ENCODE results near the gene POFUT2.

Gene POFUT2

DNA sequence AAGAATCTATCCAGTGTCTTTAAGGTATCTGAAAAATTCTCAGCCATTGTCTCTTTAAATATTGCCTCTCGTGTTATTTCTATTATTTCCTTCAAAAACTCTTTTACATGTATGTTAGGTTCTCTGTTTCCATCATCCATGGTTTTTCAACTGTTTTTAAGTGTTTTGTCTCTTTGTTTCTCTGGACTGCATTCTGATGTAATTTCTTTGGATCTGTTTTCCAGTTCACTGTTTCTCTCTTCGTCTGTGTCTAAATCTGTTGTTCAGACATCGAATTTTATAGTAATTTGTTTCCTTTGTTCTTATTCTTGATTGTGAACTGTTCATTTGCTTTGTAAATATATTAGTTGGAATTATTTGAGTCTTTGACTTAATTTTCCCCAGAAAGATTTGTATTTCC lies 44.1 kb downstream of the POFUT2 start:
- H3K27me3 ChIP-seq (ENCODE audit: control insufficient read depth, insufficient read depth, low read length) = no peaks in the 10 kb centered on the region
- H3K9ac ChIP-seq (ENCODE audit: low read length) = no peak overlapping the region
- H3K27ac ChIP-seq (ENCODE audit: low read length) = no peak overlapping the region
- peaks cover 11% of the 10 kb centered on the region for H3K9me3 ChIP-seq (ENCODE audit: control insufficient read depth, low read depth, low read length)
- H3K4me3 ChIP-seq (ENCODE audit: low read length) = no peak overlapping the region
- no peaks in the 10 kb centered on the region for H3K36me3 ChIP-seq (ENCODE audit: control insufficient read depth, low read depth, low read length)
- no peaks in the 10 kb centered on the region for H3K4me1 ChIP-seq (ENCODE audit: control insufficient read depth, low read depth, low read length)

DNA sequence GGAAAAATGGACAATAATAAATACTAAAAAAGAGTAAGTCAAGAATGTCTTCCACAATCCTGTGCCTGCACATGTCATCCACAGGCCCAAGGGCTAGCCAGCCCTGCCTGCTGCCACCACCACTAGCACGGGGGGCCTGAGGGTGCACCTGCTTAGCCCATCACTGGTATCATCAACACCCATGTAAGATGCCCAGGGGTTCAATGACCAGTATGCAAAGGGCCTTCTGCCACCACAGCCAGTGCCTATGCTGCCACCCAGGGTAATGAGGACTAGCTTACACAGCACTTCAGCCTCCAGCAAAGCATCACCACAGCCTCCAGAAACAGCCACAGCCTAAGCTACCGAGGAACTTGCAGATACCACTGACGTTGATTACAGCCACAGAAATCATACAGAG lies 46.3 kb downstream of the POFUT2 start:
- Histone ChIP-seq H3K27me3 (ENCODE audit: control insufficient read depth, insufficient read depth, low read length) (no peaks in the 10 kb centered on the region), H3K9me3 (ENCODE audit: control insufficient read depth, low read depth, low read length) (peaks cover 11% of the 10 kb centered on the region), H3K4me3 (ENCODE audit: low read length) (no peak overlapping the region), H3K27ac (ENCODE audit: low read length) (no peak overlapping the region), H3K9ac (ENCODE audit: low read length) (no peak overlapping the region), H3K4me1 (ENCODE audit: control insufficient read depth, low read depth, low read length) (no peaks in the 10 kb centered on the region), H3K36me3 (ENCODE audit: control insufficient read depth, low read depth, low read length) (no peaks in the 10 kb centered on the region)

DNA sequence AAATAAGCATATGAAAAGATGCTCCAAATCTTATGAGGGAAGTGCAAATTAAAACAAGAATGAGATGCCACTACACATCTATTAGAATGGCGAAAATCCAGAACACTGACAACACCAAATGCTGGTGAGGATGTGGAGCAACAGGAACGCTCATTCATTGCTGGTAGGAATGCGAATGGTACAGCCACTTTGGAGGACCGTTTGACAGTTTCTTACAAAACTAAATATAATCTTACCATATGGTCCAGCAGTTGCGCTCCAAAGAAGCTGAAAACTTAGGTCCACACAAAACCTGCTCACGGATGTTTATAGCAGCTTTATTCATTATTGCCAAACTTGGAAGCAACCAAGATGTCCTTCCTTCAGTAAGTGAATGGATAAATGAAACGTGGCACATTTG lies 50.3 kb downstream of the POFUT2 start:
- no peaks in the 10 kb centered on the region for H3K36me3 ChIP-seq (ENCODE audit: control insufficient read depth, low read depth, low read length)

DNA sequence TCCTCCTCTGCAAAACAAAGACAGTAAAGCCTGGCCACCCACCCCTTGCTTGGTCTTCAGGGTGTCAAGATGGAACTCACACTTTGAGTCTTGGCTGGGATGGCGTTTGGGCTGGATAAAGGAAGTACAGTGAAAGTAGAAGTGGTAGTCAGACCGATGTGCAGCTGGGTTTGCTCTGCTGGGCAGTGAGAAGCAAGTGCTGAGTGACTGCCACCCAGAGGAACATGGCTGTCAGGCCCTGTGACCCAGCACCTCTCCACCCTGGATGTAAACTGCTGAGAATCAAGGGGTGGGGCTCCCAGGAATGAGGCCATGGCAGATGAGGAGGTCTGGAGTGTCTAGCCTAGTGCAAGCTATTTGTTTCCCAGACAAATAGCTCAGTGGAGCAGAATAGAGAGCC lies 51.2 kb downstream of the POFUT2 start:
- H3K27ac ChIP-seq (ENCODE audit: low read length) = no peak overlapping the region
- H3K9ac ChIP-seq (ENCODE audit: low read length) = no peak overlapping the region
- H3K4me3 ChIP-seq (ENCODE audit: low read length) = no peak overlapping the region
- H3K27me3 ChIP-seq (ENCODE audit: control insufficient read depth, insufficient read depth, low read length) = no peaks in the 10 kb centered on the region
- no peaks in the 10 kb centered on the region for H3K9me3 ChIP-seq (ENCODE audit: control insufficient read depth, low read depth, low read length)
- H3K36me3 ChIP-seq (ENCODE audit: control insufficient read depth, low read depth, low read length) = no peaks in the 10 kb centered on the region
- no peaks in the 10 kb centered on the region for H3K4me1 ChIP-seq (ENCODE audit: control insufficient read depth, low read depth, low read length)

More for the DNA sequence above, 50.3 kb downstream of the POFUT2 start:
- no peak overlapping the region for H3K27ac ChIP-seq (ENCODE audit: low read length)
- no peaks in the 10 kb centered on the region for H3K27me3 ChIP-seq (ENCODE audit: control insufficient read depth, insufficient read depth, low read length)
- H3K9ac ChIP-seq (ENCODE audit: low read length) = no peak overlapping the region
- no peak overlapping the region for H3K4me3 ChIP-seq (ENCODE audit: low read length)
- H3K9me3 ChIP-seq (ENCODE audit: control insufficient read depth, low read depth, low read length) = no peaks in the 10 kb centered on the region
- H3K4me1 ChIP-seq (ENCODE audit: control insufficient read depth, low read depth, low read length) = no peaks in the 10 kb centered on the region

DNA sequence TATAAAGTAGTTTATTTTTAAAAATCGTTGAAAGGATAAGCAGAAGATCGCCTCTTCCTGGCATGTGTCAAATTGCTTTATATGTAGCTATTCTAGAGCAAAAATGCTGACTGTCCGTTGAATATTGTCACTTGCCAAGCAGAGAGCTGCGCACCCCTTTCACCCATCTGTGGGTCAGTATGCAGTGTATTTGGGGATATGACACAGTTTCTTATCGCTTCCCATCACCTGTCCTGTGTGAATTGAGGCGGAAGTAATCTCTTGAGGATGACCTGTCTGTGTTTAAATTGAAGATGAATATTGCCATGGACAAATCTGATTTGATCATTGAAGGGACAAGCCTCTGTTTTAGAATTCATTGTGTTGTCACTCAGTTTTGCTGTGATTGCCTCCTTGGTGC lies 52.2 kb downstream of the POFUT2 start:
- no peaks in the 10 kb centered on the region for H3K4me1 ChIP-seq (ENCODE audit: control insufficient read depth, low read depth, low read length)
- no peak overlapping the region for H3K9ac ChIP-seq (ENCODE audit: low read length)
- no peak overlapping the region for H3K4me3 ChIP-seq (ENCODE audit: low read length)
- no peaks in the 10 kb centered on the region for H3K36me3 ChIP-seq (ENCODE audit: control insufficient read depth, low read depth, low read length)
- H3K27me3 ChIP-seq (ENCODE audit: control insufficient read depth, insufficient read depth, low read length) = no peaks in the 10 kb centered on the region
- H3K27ac ChIP-seq (ENCODE audit: low read length) = no peak overlapping the region
- H3K9me3 ChIP-seq (ENCODE audit: control insufficient read depth, low read depth, low read length) = no peaks in the 10 kb centered on the region

DNA sequence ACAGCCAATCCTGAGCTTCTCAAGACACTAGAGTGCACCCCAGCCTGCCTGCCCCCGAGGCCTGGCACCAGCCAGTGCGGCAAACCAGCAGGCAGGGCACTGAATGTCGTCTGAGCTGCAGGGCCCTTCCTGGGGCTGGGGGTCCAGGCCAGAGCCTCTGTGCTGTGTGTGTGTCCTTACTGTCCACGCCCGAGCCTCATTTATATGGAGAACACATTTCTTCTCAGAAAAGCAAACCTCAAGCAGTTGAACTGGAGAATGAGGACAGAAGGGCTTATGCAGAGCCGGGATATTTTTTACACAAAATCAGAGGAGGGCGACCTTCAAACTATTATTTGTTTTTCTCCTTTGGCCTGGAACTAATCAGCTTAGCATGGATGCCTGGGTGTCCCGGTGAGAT lies 52.7 kb downstream of the POFUT2 start:
- Histone ChIP-seq H3K4me1 (ENCODE audit: control insufficient read depth, low read depth, low read length) (no peaks in the 10 kb centered on the region), H3K4me3 (ENCODE audit: low read length) (no peak overlapping the region), H3K9me3 (ENCODE audit: control insufficient read depth, low read depth, low read length) (no peaks in the 10 kb centered on the region), H3K27me3 (ENCODE audit: control insufficient read depth, insufficient read depth, low read length) (no peaks in the 10 kb centered on the region), H3K27ac (ENCODE audit: low read length) (no peak overlapping the region), H3K9ac (ENCODE audit: low read length) (no peak overlapping the region), H3K36me3 (ENCODE audit: control insufficient read depth, low read depth, low read length) (no peaks in the 10 kb centered on the region)

DNA sequence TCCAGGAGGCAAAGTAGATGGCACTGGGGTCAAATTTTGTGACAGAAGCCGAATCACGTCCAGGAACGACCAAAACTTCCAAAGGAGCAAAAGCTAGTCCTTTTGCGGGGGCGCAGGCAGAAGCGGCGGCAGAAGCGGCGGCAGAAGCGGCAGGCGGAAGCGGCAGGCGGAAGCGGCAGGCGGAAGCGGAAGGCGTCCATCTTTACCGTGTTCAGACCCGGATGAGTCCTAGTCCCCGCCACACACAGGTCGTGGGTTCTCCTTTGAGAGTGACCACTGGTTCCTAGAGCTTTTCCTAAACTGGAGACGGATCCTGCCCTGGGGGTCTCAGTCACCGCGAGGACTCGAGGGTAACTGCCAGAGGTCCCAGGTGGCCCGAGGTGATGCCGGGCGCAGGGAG lies 53.6 kb downstream of the POFUT2 start:
- Histone ChIP-seq H3K9me3 (ENCODE audit: control insufficient read depth, low read depth, low read length) (no peaks in the 10 kb centered on the region), H3K27me3 (ENCODE audit: control insufficient read depth, insufficient read depth, low read length) (no peaks in the 10 kb centered on the region), H3K4me1 (ENCODE audit: control insufficient read depth, low read depth, low read length) (no peaks in the 10 kb centered on the region), H3K4me3 (ENCODE audit: low read length) (no peak overlapping the region), H3K36me3 (ENCODE audit: control insufficient read depth, low read depth, low read length) (no peaks in the 10 kb centered on the region), H3K9ac (ENCODE audit: low read length) (no peak overlapping the region), H3K27ac (ENCODE audit: low read length) (no peak overlapping the region)

DNA sequence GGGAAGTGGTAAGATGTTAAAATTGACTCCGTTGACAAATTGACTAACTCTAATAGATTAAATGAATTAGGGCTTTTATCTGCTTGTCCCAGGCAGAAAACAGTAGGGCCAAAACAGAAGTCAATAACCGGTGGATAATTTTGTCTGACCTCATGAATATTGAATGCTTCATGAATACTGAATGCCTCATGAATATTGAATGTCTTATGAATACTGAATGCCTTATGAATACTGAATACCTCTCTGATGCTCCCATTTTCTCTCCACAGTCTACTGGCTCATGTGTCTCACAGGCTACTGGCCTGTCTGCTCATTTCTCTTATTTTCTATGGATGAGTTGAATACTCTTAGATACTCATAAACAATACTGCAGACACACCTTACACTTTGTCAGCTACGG lies 56.0 kb downstream of the POFUT2 start:
- Histone ChIP-seq H3K27ac (ENCODE audit: low read length) (no peak overlapping the region), H3K4me3 (ENCODE audit: low read length) (no peak overlapping the region), H3K4me1 (ENCODE audit: control insufficient read depth, low read depth, low read length) (peaks cover 1% of the 10 kb centered on the region), H3K27me3 (ENCODE audit: control insufficient read depth, insufficient read depth, low read length) (no peaks in the 10 kb centered on the region), H3K36me3 (ENCODE audit: control insufficient read depth, low read depth, low read length) (no peaks in the 10 kb centered on the region), H3K9ac (ENCODE audit: low read length) (no peak overlapping the region), H3K9me3 (ENCODE audit: control insufficient read depth, low read depth, low read length) (no peaks in the 10 kb centered on the region)

DNA sequence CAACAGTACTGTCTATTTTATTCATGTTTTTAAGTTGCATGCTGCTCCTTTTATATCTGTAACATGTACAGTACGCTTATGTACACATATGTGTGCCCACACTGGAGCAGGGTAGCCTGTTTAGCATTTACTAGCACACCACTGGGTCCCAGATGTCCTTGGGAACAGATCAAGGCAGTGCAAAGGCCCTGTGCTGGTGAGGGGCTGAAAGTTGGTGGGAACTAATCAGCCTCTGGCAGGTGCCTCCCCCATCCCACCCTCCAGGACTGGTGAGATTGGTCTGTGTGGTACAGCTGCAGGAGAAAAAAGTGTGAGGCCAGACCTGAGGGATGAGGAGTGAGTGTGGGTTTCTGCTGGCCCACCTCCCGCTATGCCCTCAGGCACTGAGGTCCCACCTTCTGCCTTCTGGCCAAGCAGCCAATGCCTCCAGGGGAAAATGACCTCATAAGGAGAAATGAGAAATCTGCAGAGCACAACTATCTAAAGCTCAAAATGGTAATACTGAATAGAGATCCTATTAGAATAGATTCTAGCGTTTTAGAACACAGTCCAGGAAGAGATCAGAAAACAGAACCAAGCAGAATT lies 58.9 kb downstream of the POFUT2 start:
- no peak overlapping the region for H3K9ac ChIP-seq (ENCODE audit: low read length)
- H3K9me3 ChIP-seq (ENCODE audit: control insufficient read depth, low read depth, low read length) = no peaks in the 10 kb centered on the region
- no peak overlapping the region for H3K4me3 ChIP-seq (ENCODE audit: low read length)
- no peaks in the 10 kb centered on the region for H3K36me3 ChIP-seq (ENCODE audit: control insufficient read depth, low read depth, low read length)
- H3K27ac ChIP-seq (ENCODE audit: low read length) = no peak overlapping the region
- no peaks in the 10 kb centered on the region for H3K27me3 ChIP-seq (ENCODE audit: control insufficient read depth, insufficient read depth, low read length)
- H3K4me1 ChIP-seq (ENCODE audit: control insufficient read depth, low read depth, low read length) = peaks cover 5% of the 10 kb centered on the region

DNA sequence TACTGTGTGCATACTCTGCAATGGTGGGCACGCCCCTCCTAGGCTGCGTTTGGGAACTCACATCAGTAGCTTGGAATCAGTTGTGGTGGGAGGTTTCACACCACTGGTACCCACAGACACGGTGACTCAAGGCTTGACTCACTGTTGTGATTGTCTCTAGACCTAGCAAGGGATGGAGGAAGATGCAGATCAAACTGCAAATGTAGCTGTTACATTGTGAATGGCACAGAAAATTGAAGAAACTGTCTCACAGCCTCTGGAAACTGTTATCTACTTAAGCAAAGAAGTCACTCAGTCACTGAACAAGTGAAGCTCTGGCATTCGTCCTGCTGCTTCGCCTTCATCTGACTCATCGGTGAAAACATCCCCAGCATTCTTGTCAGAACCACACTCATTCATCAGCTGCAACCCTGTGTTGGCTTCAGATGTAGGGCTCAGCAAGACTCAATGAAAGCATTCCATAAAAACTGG lies 59.5 kb downstream of the POFUT2 start:
- H3K36me3 ChIP-seq (ENCODE audit: control insufficient read depth, low read depth, low read length) = no peaks in the 10 kb centered on the region
- H3K27me3 ChIP-seq (ENCODE audit: control insufficient read depth, insufficient read depth, low read length) = no peaks in the 10 kb centered on the region
- H3K9ac ChIP-seq (ENCODE audit: low read length) = no peak overlapping the region
- H3K9me3 ChIP-seq (ENCODE audit: control insufficient read depth, low read depth, low read length) = no peaks in the 10 kb centered on the region
- peaks cover 5% of the 10 kb centered on the region for H3K4me1 ChIP-seq (ENCODE audit: control insufficient read depth, low read depth, low read length)
- no peak overlapping the region for H3K27ac ChIP-seq (ENCODE audit: low read length)
- H3K4me3 ChIP-seq (ENCODE audit: low read length) = no peak overlapping the region

DNA sequence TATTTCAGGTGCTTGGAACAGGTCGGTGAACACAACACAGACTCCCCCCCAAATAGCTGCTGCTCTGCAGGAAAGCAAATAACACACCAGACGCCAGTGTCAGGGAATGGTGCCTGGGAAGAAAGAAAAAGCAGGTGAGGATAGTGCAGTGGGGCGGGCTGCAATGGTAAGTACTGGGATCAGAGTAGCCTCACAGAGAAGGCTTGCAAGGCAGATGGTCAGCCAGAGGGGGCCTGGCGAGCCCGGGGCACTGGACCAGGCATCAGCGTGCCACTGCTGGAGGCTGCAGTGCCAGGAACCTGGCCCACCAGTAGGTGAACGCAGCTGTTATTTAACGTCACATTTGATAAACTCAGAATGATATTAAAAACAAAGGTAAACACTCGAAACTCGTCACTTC lies 60.0 kb downstream of the POFUT2 start:
- Histone ChIP-seq H3K27me3 (ENCODE audit: control insufficient read depth, insufficient read depth, low read length) (no peaks in the 10 kb centered on the region), H3K9me3 (ENCODE audit: control insufficient read depth, low read depth, low read length) (no peaks in the 10 kb centered on the region), H3K9ac (ENCODE audit: low read length) (no peak overlapping the region), H3K4me3 (ENCODE audit: low read length) (no peak overlapping the region), H3K36me3 (ENCODE audit: control insufficient read depth, low read depth, low read length) (no peaks in the 10 kb centered on the region), H3K27ac (ENCODE audit: low read length) (no peak overlapping the region), H3K4me1 (ENCODE audit: control insufficient read depth, low read depth, low read length) (peaks cover 5% of the 10 kb centered on the region)

DNA sequence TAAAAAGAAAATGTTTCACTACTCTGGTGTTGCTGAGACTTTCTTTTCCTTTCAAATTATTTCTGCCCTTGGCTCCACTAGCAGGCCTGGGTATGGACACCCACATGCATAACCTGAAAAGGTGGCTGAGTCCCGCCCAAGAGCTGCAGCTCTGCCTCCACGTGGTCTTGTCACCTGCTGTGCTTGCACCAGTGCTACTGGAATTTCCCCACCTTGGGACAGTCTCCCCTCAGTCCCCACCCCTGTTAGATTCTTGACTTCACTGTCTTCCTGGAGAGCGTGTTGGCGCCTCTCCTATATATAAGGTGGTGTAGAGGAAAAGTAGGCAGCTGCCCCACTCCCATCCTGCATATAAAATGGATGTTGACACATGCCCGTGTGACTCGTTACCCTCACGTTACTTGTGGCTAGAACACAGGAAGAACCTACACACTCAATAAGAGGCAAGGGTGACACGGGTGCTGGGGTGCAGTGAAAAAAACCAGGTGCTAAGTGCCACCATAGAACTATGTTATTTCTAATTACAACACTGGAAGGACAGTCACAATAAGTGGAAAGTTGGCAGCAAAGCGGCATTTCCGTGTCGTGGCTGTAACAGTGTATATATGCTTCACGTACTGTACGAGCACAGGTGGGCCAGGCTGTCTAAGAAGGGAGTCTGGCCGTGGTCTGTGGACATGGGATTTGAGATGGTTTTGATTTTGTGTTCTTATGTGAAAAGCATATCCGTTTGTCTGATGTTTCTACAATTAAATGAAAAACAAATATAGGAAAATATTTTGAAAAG lies 61.0 kb downstream of the POFUT2 start:
- Histone ChIP-seq H3K4me1 (ENCODE audit: control insufficient read depth, low read depth, low read length) (peaks cover 5% of the 10 kb centered on the region), H3K27me3 (ENCODE audit: control insufficient read depth, insufficient read depth, low read length) (no peaks in the 10 kb centered on the region), H3K27ac (ENCODE audit: low read length) (no peak overlapping the region), H3K36me3 (ENCODE audit: control insufficient read depth, low read depth, low read length) (no peaks in the 10 kb centered on the region), H3K4me3 (ENCODE audit: low read length) (no peak overlapping the region), H3K9me3 (ENCODE audit: control insufficient read depth, low read depth, low read length) (no peaks in the 10 kb centered on the region), H3K9ac (ENCODE audit: low read length) (no peak overlapping the region)

Measured in iPS-18a (cell line).